HCT116 (cell line): ENCODE results near the gene MPHOSPH10. TPM values are rescaled to one million over a fixed set of nuclear protein-coding genes. Genes with fewer than 3 reads are reported as not detected.
"Not testable (repeated sequence)": the region's sequence is repeated elsewhere in the genome, so short reads cannot be mapped to it uniquely, and the experiment has no call there.

Experiments used
- ATAC-seq: fragments of 200-7000 bp; cut with Tn5 transposase; 2 replicates; pipeline ENCODE4 v1.9.1; 2020; ENCODE audit warnings: mild to moderate bottlenecking, moderate library complexity
- BruUV-seq: library from RNA; stranded (reverse); fragments of 400-500 nt; replicated peaks from 2 replicates; lab custom pipeline; 2021; lab: Mats Ljungman, UMichigan
- CTCF ChIA-PET: fragments of 300-600 bp; sonication (Branson Sonifier 250); formaldehyde crosslinking; loops from one replicate; lab custom pipeline; 2021; ENCODE audit warnings: antibody characterized with exemption; lab: Charles Lee
- POLR2A ChIA-PET: fragments of 300-600, 350-600 bp; sonication (Branson Sonifier 250); formaldehyde crosslinking; loops from one replicate; lab custom pipeline; 2021; ENCODE audit warnings: antibody characterized with exemption; lab: Charles Lee
- RAD21 ChIA-PET, 2 experiments: fragments of 300-600 bp; sonication (Branson Sonifier 250); formaldehyde crosslinking; loops; one replicate each; lab custom pipeline; 2023; ENCODE audit warnings: low total read pairs in 2 of 2; ENCODE audit not compliant: uncharacterized antibody in 2 of 2, unreplicated experiment in 2 of 2, low non-redundant PET in 1 of 2; lab: Charles Lee
- DNase-seq: peaks from one replicate; pipeline ENCODE4 v3.0.0-alpha.2; 2010; ENCODE audit warnings: low read depth, low spot score
- H2AFZ ChIP-seq: fragments of 200-600 bp; shearing (Covaris generic), sonication (generic); 2 replicates; pipeline ENCODE4 v1.6.1; 2017; ENCODE audit warnings: low read depth, mixed run types, mixed read lengths, antibody characterized with exemption, low read length; ENCODE audit not compliant: poor library complexity, severe bottlenecking
- H3K27ac ChIP-seq: 2 replicates; pipeline ENCODE4 v1.5.1; 2012; ENCODE audit warnings: low read depth, low read length
- H3K27me3 ChIP-seq: fragments of 200-600 bp; sonication (generic); 2 replicates; pipeline ENCODE4 v1.6.1; 2016; ENCODE audit warnings: mixed run types, low read length, mixed read lengths; ENCODE audit not compliant: insufficient read depth
- H3K36me3 ChIP-seq, 2 experiments: fragments of 200-500 bp in 1 of 2; fragments of 200-600 bp in 1 of 2; sonication (Bioruptor generic) in 1 of 2; sonication (generic) in 1 of 2; 2 replicates each; pipeline versions ENCODE4 v1.5.1 to v1.6.1; 2014 to 2016; ENCODE audit warnings: low read length in 2 of 2, inconsistent platforms in 1 of 2, mixed read lengths in 1 of 2, mixed run types in 1 of 2; ENCODE audit not compliant: insufficient read depth in 2 of 2, control insufficient read depth in 1 of 2
- H3K4me1 ChIP-seq, 2 experiments: fragments of 200-600 bp in 1 of 2; sonication (generic) in 1 of 2; 2 replicates each; pipeline versions ENCODE4 v1.5.1 to v1.6.1; 2012 to 2017; ENCODE audit warnings: low read length in 2 of 2, inconsistent platforms in 1 of 2, mild to moderate bottlenecking in 1 of 2, mixed read lengths in 1 of 2, mixed run types in 1 of 2, moderate library complexity in 1 of 2; ENCODE audit not compliant: insufficient read depth in 2 of 2, control insufficient read depth in 1 of 2
- H3K4me2 ChIP-seq: fragments of 200-600 bp; sonication (generic); 2 replicates; pipeline ENCODE4 v1.6.1; 2017; ENCODE audit warnings: mixed run types, low read length, mixed read lengths
- H3K4me3 ChIP-seq, 2 experiments: fragments of 200-600 bp in 1 of 2; sonication (generic) in 1 of 2; replicated peaks in 1 of 2; 2 replicates each; pipeline ENCODE4 v1.5.1; 2011 to 2016; ENCODE audit warnings: low read length in 2 of 2, control low read depth in 1 of 2, low read depth in 1 of 2, mild to moderate bottlenecking in 1 of 2, mixed read lengths in 1 of 2, mixed run types in 1 of 2
- H3K79me2 ChIP-seq: fragments of 200-600 bp; sonication (generic); 2 replicates; pipeline ENCODE4 v1.6.1; 2017; ENCODE audit warnings: mild to moderate bottlenecking, mixed run types, low read length, moderate library complexity, mixed read lengths; ENCODE audit not compliant: insufficient read depth
- H3K9ac ChIP-seq: fragments of 200-600 bp; sonication (generic); 2 replicates; pipeline ENCODE4 v1.6.1; 2016; ENCODE audit warnings: low read length, mixed read lengths
- H3K9me2 ChIP-seq: fragments of 200-600 bp; sonication (generic), shearing (Covaris generic); 2 replicates; pipeline ENCODE4 v1.6.1; 2017; ENCODE audit warnings: mixed run types, mild to moderate bottlenecking, moderate library complexity; ENCODE audit not compliant: insufficient read depth
- H3K9me3 ChIP-seq, 2 experiments: fragments of 200-500 bp in 1 of 2; fragments of 200-600 bp in 1 of 2; sonication (Bioruptor generic) in 1 of 2; sonication (generic) in 1 of 2; 2 replicates each; pipeline ENCODE4 v1.6.1; 2014 to 2017; ENCODE audit warnings: low read length in 2 of 2, mixed read lengths in 2 of 2, inconsistent platforms in 1 of 2, low read depth in 1 of 2, mild to moderate bottlenecking in 1 of 2, mixed run types in 1 of 2, moderate library complexity in 1 of 2; ENCODE audit not compliant: control insufficient read depth in 1 of 2, insufficient read depth in 1 of 2
- H4K20me1 ChIP-seq: fragments of 200-600 bp; sonication (generic), shearing (Covaris generic); 2 replicates; pipeline ENCODE4 v1.6.1; 2017; ENCODE audit warnings: mixed run types, mild to moderate bottlenecking, moderate library complexity; ENCODE audit not compliant: insufficient read depth
- EGR1 ChIP-seq: IDR thresholded peaks from 2 replicates; pipeline ENCODE4 v1.6.1; 2012; ENCODE audit warnings: low read depth
- EZH2phosphoT487 ChIP-seq: fragments of 200-600 bp; IDR thresholded peaks from 2 replicates; pipeline ENCODE4 v1.6.1; 2018; ENCODE audit warnings: antibody characterized with exemption, borderline replicate concordance
- POLR2A ChIP-seq: IDR thresholded peaks from 2 replicates; pipeline ENCODE4 v1.7.0; 2011; ENCODE audit warnings: borderline replicate concordance; ENCODE audit not compliant: insufficient read depth, insufficient read length; ENCODE audit errors: extremely low read depth
- SIN3A ChIP-seq: IDR thresholded peaks from 2 replicates; pipeline ENCODE4 v1.6.1; 2012; ENCODE audit warnings: low read depth
- SP1 ChIP-seq: IDR thresholded peaks from 2 replicates; pipeline ENCODE4 v1.6.1; 2012; ENCODE audit warnings: low read depth
- SRF ChIP-seq: IDR thresholded peaks from 2 replicates; pipeline ENCODE4 v1.6.1; 2012; ENCODE audit warnings: low read depth
- TCF7L2 ChIP-seq: IDR thresholded peaks from 2 replicates; pipeline ENCODE4 v1.7.0; 2011; ENCODE audit warnings: borderline replicate concordance, inconsistent platforms; ENCODE audit not compliant: insufficient read depth, insufficient read length; ENCODE audit errors: extremely low read depth
- ZFX ChIP-seq: fragments of 450-650 bp; IDR thresholded peaks from 2 replicates; pipeline ENCODE4 v1.6.1; 2017
- ZNF274 ChIP-seq: fragments of 200-500 bp; sonication (Bioruptor generic); IDR thresholded peaks from 2 replicates; pipeline ENCODE4 v1.6.1; 2014; ENCODE audit warnings: mild to moderate bottlenecking, low read depth, low read length, inconsistent platforms
- intact Hi-C: fragments of 100-400 bp; cut with micrococcal nuclease; formaldehyde crosslinking; loops from 2 replicates; pipeline ENCODE4 v1.10.0; 2022
- total RNA-seq: library from RNA; stranded (reverse); gene quantifications from one replicate; pipeline ENCODE4 v1.2.1, GENCODE V29; 2021; ENCODE audit not compliant: unreplicated experiment
- TF ChIP-seq, protein P1 (sequence below): IDR thresholded peaks from 2 replicates; pipeline ENCODE4 v1.6.1; 2012
- TF ChIP-seq, protein P2 (sequence below): IDR thresholded peaks from 2 replicates; pipeline ENCODE4 v1.6.1; 2012
- TF ChIP-seq, protein P3 (sequence below), 3 experiments: fragments of 200-600 bp in 1 of 3; sonication (generic) in 1 of 3; IDR thresholded peaks in 2 of 3; conservative IDR thresholded peaks in 1 of 3; 2 replicates each; pipeline ENCODE4 v1.5.1; 2012 to 2017; ENCODE audit warnings: low read depth in 2 of 3, low read length in 2 of 3, antibody characterized with exemption in 1 of 3, borderline replicate concordance in 1 of 3, control low read depth in 1 of 3, mild to moderate bottlenecking in 1 of 3, mixed read lengths in 1 of 3, mixed run types in 1 of 3, moderate library complexity in 1 of 3; ENCODE audit not compliant: insufficient read depth in 1 of 3

The MPHOSPH10 gene
- total RNA-seq, 1 experiment from 2014 or later: 36.7 TPM

DNA sequence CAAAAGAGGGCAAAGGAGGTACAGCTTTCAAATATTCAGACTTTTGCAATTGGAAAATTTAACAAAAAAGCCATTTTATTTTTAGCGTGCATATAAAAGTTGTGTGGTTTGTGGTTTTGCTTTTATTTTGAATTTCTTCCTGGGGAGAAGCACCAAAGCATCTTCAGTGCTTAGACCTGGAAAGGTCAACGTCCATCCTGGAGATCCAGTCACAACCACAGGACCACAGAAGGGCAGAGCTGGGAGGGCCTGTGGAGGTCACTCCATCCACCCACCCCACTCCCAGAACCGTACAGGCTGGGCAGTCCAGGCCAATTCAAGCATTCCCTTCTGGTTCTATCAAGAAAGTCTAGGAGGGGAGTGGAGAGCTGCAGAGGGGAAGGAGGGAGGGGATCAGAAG is 43.8 kb downstream of the MPHOSPH10 start:
- H3K27me3 ChIP-seq: no peaks in the 10 kb centered on the region
- ChIA-PET POLR2A (no interaction called here), CTCF (no interaction called here), RAD21 (no interaction called here)
- H3K9me2 ChIP-seq: no peaks in the 10 kb centered on the region
- H3K9me3 ChIP-seq: no peaks in the 10 kb centered on the region
- ATAC-seq: no peak
- BruUV-seq: no TSS peak
- H3K4me1 ChIP-seq: no peaks in the 10 kb centered on the region
- H3K9ac ChIP-seq: no peak overlapping the region
- H4K20me1 ChIP-seq: no peaks in the 10 kb centered on the region
- H2AFZ ChIP-seq: no peak overlapping the region
- H3K36me3 ChIP-seq: no peaks in the 10 kb centered on the region
- DNase-seq: no peak
- no peaks in the 10 kb centered on the region for H3K79me2 ChIP-seq
- TF ChIP-seq ZNF274: no peak
- no peak for TF ChIP-seq EGR1
- no peak for TF ChIP-seq SIN3A
- no peak for TF ChIP-seq EZH2phosphoT487
- no peak for TF ChIP-seq SP1
- TF ChIP-seq, protein P1, sequence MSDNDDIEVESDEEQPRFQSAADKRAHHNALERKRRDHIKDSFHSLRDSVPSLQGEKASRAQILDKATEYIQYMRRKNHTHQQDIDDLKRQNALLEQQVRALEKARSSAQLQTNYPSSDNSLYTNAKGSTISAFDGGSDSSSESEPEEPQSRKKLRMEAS: no peak
- no peak for TF ChIP-seq TCF7L2
- TF ChIP-seq ZFX: no peak
- TF ChIP-seq, protein P2, sequence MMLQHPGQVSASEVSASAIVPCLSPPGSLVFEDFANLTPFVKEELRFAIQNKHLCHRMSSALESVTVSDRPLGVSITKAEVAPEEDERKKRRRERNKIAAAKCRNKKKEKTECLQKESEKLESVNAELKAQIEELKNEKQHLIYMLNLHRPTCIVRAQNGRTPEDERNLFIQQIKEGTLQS: no peak
- TF ChIP-seq, protein P3, sequence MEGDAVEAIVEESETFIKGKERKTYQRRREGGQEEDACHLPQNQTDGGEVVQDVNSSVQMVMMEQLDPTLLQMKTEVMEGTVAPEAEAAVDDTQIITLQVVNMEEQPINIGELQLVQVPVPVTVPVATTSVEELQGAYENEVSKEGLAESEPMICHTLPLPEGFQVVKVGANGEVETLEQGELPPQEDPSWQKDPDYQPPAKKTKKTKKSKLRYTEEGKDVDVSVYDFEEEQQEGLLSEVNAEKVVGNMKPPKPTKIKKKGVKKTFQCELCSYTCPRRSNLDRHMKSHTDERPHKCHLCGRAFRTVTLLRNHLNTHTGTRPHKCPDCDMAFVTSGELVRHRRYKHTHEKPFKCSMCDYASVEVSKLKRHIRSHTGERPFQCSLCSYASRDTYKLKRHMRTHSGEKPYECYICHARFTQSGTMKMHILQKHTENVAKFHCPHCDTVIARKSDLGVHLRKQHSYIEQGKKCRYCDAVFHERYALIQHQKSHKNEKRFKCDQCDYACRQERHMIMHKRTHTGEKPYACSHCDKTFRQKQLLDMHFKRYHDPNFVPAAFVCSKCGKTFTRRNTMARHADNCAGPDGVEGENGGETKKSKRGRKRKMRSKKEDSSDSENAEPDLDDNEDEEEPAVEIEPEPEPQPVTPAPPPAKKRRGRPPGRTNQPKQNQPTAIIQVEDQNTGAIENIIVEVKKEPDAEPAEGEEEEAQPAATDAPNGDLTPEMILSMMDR (IDR thresholded peaks at IDR 0.05 in 2 of 3, conservative IDR thresholded peaks at IDR 0.05 in 1 of 3; ENCODE audit: borderline replicate concordance in 1 of 3, insufficient read depth in 1 of 3, low read depth in 2 of 3, low read length in 2 of 3): no peak
- no peak for TF ChIP-seq SRF
- no peak for TF ChIP-seq POLR2A
- no peak overlapping the region for H3K4me3 ChIP-seq
- intact Hi-C loops: no loop called here
- H3K4me2 ChIP-seq: no peak overlapping the region
- H3K27ac ChIP-seq: no peak overlapping the region

DNA sequence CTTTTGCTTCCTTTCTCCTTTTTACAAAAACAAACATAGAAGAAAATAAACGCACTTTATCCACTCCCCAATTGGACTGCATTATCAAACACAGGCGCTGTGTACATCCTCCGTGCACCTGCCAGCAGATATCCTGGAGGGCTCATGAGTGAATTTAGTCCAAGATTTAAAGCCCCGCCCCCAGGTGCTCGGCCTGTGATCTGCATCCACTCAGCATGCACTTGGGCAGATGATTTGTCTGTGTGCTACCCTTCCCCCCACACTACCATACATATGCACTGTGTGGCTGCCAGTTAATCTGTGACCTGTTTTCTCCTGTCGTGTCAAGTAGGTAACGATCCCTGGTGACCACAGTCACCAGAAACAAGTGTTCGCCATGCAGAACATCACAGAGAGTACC is 48.4 kb downstream of the MPHOSPH10 start:
- intact Hi-C loops, DNase-seq, H2AFZ ChIP-seq, ATAC-seq, H3K27ac ChIP-seq, POLR2A ChIA-PET, CTCF ChIA-PET, H3K36me3 ChIP-seq, H3K27me3 ChIP-seq, H3K9me2 ChIP-seq, H3K4me3 ChIP-seq, RAD21 ChIA-PET, H3K4me2 ChIP-seq, H3K79me2 ChIP-seq, H4K20me1 ChIP-seq, H3K9ac ChIP-seq, H3K4me1 ChIP-seq, BruUV-seq, H3K9me3 ChIP-seq: not testable (repeated sequence)
